ENCODE measurements around the gene ACOD1. TPM values are rescaled to one million over a fixed set of nuclear protein-coding genes. Genes with fewer than 3 reads are reported as not detected.

ACOD1 gene
- total and polyA plus RNA-seq, 2 experiments from 2014 or later = not detected

- Histone ChIP-seq H3K79me2 (peaks cover 15% of the 10 kb centered on the region), H3K36me3 (replicated peaks; ENCODE audit: insufficient read depth, low read depth) (no peaks in the 10 kb centered on the region), H3K27ac (no peak overlapping the region), H2AFZ (no peak overlapping the region), H3K27me3 (no peaks in the 10 kb centered on the region), H3K4me2 (no peak overlapping the region), H3K4me1 (ENCODE audit: insufficient read depth) (peaks cover 10% of the 10 kb centered on the region), H3K4me3 (no peak overlapping the region), H3K9me2 (replicated peaks; ENCODE audit: insufficient read depth) (no peaks in the 10 kb centered on the region), H4K20me1 (ENCODE audit: insufficient read depth, poor library complexity, severe bottlenecking) (peaks cover 5% of the 10 kb centered on the region), H3K9me3 (ENCODE audit: low read depth) (no peaks in the 10 kb centered on the region)
- WGBS (ENCODE audit: low lambda C conversion rate, missing lambda C conversion rate) = 57% methylated on average over 4 of the region's 4 CpGs
- no peak for TF ChIP-seq EZH2 (IDR thresholded peaks at IDR 0.05; ENCODE audit: borderline replicate concordance)
- TF ChIP-seq CTCF (IDR thresholded peaks at IDR 0.05; ENCODE audit: poor library complexity) = no peak
- TF ChIP-seq EZH2phosphoT487 (IDR thresholded peaks at IDR 0.05; ENCODE audit: low read depth, severe bottlenecking, unreplicated experiment) = no peak
- no peak for DNase-seq (ENCODE audit: low spot score)
These were observed 53.8 kb downstream of the ACOD1 start for GRCh38 chr13:77001963-77002587.

- H3K27me3 ChIP-seq = no peaks in the 10 kb centered on the region
- TF ChIP-seq EZH2 (IDR thresholded peaks at IDR 0.05; ENCODE audit: borderline replicate concordance) = no peak
- peak; percentile 73 for TF ChIP-seq CTCF (IDR thresholded peaks at IDR 0.05; ENCODE audit: poor library complexity)
- no peak overlapping the region for H3K4me2 ChIP-seq
- H2AFZ ChIP-seq = no peak overlapping the region
- peaks cover 5% of the 10 kb centered on the region for H4K20me1 ChIP-seq (ENCODE audit: insufficient read depth, poor library complexity, severe bottlenecking)
- 70% methylated on average over 7 of the region's 7 CpGs for WGBS (ENCODE audit: low lambda C conversion rate, missing lambda C conversion rate)
- peaks cover 10% of the 10 kb centered on the region for H3K4me1 ChIP-seq (ENCODE audit: insufficient read depth)
- DNase-seq (ENCODE audit: low spot score) = peak; percentile 44
- H3K9me3 ChIP-seq (ENCODE audit: low read depth) = no peaks in the 10 kb centered on the region
- H3K79me2 ChIP-seq = peaks cover 21% of the 10 kb centered on the region
- no peak overlapping the region for H3K4me3 ChIP-seq
- H3K9me2 ChIP-seq (replicated peaks; ENCODE audit: insufficient read depth) = no peaks in the 10 kb centered on the region
- H3K36me3 ChIP-seq (replicated peaks; ENCODE audit: insufficient read depth, low read depth) = peaks cover 2% of the 10 kb centered on the region
- no peak overlapping the region for H3K27ac ChIP-seq
These were observed 54.4 kb downstream of the ACOD1 start for GRCh38 chr13:77002590-77003190.

Other genes with a start within 250 kb of the ACOD1 start
- 62.8 and 70.5 TPM in 2 replicates for gene KCTD12, start 62.1 kb upstream of the ACOD1 start, total RNA-seq
- 7.7 and 9.1 TPM in 2 replicates for gene KCTD12, start 62.1 kb upstream of the ACOD1 start, polyA plus RNA-seq
- 41.1 and 45.2 TPM in 2 replicates for gene CLN5, start 43.6 kb downstream of the ACOD1 start, total RNA-seq
- 31.2 and 31.5 TPM in 2 replicates for gene CLN5, start 43.6 kb downstream of the ACOD1 start, polyA plus RNA-seq
- 47.7 and 61.8 TPM in 2 replicates for gene FBXL3, start 78.6 kb downstream of the ACOD1 start, total RNA-seq
- gene FBXL3, start 78.6 kb downstream of the ACOD1 start, polyA plus RNA-seq = 25.1 and 26.5 TPM in 2 replicates

Measured in hepatocyte (in vitro differentiated cells).